SKM-1 (cell line): ENCODE results near the gene OR4C6.

Source experiments
- DNase-seq: peaks from one replicate; lab custom pipeline; 2025; ENCODE audit not compliant: unreplicated experiment; lab: John Stamatoyannopoulos, UW

The OR4C6 gene

GRCh38 chr11:55661901-55662300 is at the start of gene OR4C6:
Gene OR4C6, plus strand, starts transcription at chr11:55662201. Its CDS starts 2,966 bp downstream, at chr11:55665167.
- DNase-seq = no peak

GRCh38 chr11:55624531-55624930 is 37.5 kb upstream of the OR4C6 start:
- no peak for DNase-seq

DNA sequence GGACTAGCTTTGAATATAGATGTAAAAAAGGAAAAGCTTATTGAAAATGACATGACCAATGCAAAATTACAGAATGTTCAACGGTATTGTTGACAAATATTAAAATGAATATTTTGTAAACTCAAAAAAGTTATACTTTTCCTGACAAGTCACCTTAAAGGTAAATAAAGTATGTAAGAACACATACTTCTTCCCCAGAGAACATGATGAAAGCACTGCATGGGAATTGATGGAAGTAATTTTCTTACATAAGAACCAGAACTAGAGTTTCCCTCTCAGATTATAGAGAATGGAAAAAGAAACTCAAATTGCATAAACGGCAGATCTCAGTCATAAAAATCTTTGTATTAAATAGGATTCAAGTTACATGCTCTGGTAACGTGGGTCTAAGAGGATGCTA is 27.2 kb upstream of the OR4C6 start, which contains the start of gene OR4P4:
Gene OR4P4, plus strand, starts transcription at position 301 of the 400 bp plus-strand sequence.
- no peak for DNase-seq

DNA sequence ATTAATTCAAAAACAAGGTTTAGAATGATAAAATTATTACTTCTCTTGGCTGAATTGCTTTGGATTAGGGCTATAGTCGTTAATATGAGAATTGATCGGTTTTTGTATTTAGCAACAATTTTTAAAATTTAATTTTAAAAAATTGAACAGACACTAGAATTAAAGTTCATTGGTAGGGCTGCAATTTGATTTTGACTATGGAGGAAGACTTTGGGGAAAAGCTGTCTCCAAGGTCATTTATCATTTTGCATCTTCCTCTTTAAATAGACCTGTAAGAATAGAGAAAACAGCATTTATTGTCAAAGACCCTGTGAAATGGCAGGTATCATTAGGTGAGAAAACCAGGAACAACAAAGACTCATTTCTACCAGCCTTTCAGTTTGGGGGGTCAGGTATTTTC is 14.0 kb upstream of the OR4C6 start, which contains the start of gene OR4S2:
Gene OR4S2, plus strand, starts transcription at position 301 of the 400 bp plus-strand sequence. CDS start 2,577 bp downstream, outside the sequence.
- DNase-seq = no peak

DNA sequence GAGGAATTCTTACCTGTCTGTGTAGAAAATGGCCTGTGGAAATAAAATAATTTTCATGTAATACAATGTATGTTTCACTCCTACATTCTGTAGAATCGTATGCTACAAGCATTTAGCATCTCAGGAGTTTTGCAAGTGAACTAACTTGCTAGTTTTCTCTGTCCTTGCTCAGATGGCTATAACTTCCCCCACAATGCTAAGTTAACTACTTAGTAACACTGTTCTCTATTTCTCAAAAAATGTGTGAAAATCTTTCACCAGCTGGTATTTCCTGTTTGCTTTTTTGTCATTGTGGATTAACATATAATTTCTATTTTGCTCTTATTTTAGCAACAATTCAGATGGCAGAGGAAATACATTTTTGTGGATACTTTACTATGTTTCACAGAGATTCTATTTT is 9.4 kb upstream of the OR4C6 start:
- DNase-seq = no peak

DNA sequence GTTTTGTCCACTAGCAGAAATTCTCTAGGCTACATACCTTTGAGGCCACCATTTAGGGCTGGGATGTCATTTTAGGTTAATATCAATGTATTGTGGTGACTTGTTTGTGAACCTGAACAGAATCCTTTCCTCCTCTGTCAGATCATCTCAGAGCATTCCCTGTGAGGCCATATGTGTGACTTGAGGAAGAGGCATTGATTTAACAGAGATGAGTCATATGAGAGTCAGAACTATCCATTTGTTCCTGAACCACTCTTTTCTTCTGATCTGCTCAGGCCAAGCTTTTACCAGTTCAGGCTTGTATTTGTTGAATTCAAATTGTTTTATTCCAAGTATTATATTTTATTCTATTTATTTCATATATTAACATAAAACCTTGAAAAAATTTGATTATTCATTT is 6.9 kb upstream of the OR4C6 start:
- DNase-seq = no peak

GRCh38 chr11:55658031-55658573 is 3.9 kb upstream of the OR4C6 start:
- DNase-seq = no peak

- no peak for DNase-seq
Observed at GRCh38 chr11:55658608-55659007, 3.4 kb upstream of the OR4C6 start.

DNA sequence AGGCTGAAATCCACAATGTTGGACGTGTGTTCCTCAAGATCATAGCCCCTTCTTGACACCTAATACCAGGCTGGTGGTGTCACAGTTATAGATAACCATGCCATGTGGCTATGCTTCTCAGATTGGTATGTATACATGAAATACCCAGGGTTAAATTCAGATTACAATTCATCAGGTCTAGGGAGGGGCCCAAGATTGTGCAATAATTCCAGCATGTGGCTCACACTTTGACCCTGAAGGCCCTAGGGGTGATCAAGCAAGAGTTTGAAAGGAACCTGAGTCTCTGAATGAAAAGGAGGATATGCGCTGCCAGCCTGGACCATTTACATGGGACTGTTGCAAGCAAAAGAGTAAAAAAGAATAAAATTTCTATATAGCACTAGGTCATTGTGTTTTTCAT is 7.4 kb downstream of the OR4C6 start:
- no peak for DNase-seq

- DNase-seq = no peak
Observed at GRCh38 chr11:55673860-55674259, 11.9 kb downstream of the OR4C6 start.

DNA sequence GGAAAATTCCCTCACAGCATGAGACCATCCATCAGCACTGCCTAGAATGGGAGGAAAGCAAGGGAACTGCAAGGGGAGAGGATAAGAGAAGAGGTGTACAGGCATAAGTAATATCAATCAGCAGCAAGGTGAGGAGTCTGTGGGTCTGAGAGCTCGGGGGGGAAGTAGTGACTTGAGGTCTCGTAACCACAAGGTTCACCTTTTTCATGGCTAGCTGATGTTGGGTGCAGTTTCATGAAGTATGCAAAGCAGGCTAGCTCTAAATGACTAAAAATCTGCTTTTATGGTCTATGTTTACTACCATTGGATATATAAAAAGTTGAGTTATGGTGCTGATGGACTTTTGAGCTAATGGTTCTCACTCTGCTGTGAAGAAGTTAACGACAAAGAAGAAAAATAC is 35.8 kb downstream of the OR4C6 start:
- DNase-seq = no peak

GRCh38 chr11:55701429-55701828 is 39.4 kb downstream of the OR4C6 start:
- DNase-seq = no peak

DNA sequence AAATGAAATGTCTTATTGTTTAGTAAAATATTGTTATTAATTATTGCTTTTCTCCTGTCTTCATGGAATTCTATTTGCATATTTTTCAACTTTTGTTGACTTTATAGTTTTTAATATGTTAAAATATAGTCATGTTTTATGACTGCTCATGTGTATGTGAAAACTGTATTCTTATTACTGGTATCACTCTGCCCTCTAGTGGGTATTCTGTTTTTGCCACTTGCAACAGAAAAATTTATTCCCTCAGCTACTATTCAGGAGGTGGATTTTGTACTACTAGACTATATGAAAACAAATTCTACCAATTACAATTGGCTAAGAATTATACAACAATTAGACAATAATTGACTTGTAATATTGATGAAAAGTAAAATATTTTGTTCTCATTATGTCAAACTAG is 45.0 kb downstream of the OR4C6 start:
- DNase-seq = peak; percentile 38

DNA sequence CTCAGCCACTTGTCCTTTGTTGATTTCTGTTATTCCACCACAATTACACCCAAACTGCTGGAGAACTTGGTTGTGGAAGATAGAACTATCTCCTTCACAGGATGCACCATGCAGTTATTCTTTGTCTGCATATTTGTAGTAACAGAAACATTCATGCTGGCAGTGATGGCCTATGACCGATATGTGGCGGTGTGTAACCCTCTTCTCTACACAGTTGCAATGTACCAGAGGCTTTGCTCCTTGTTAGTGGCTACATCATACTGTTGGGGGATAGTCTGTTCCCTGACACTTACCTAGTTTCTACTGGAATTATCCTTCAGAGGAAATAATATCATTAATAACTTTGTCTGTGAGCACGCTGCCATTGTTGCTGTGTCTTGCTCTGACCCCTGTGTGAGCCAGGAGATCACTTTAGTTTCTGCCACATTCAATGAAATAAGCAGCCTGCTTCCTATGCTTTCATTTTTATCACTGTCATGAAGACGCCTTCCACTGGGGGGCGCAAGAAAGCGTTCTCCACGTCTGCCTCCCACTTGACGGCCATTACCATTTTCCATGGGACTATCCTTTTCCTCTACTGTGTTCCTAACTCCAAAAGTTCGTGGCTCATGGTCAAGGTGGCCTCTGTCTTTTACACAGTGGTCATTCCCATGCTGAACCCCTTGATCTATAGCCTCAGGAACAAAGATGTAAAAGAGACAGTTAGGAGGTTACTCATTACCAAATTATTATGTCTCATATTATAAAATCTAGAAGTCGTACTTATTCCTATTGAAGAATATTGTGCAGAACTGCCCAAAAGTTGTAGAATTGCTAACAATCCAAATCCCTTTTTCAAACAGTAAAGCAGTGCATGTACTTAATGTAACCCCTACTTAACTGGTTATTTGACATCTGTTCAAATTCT is 53.2 kb downstream of the OR4C6 start:
- no peak for DNase-seq
